ENCODE results near the gene NCF4.

The NCF4 gene

GRCh38 chr22:36819112-36819511, 41.7 kb upstream of the NCF4 start:
- no peak overlapping the region for H3K27ac ChIP-seq (ENCODE audit: low read depth, low read length)
- H2AK5ac ChIP-seq (ENCODE audit: low read length) = no peak overlapping the region
- H4K91ac ChIP-seq (ENCODE audit: low read depth, low read length) = no peak overlapping the region
- no peak overlapping the region for H3K9ac ChIP-seq (ENCODE audit: low read length)
- H3K18ac ChIP-seq (ENCODE audit: low read length) = no peak overlapping the region
- DNase-seq = no peak
- H3K4ac ChIP-seq (ENCODE audit: low read depth, low read length) = no peak overlapping the region
- peaks cover 38% of the 10 kb centered on the region for H3K27me3 ChIP-seq (ENCODE audit: insufficient read depth, low read length)
- H4K12ac ChIP-seq (ENCODE audit: low read depth, low read length) = no peak overlapping the region
- H2AFZ ChIP-seq (ENCODE audit: insufficient read depth, low read length, poor library complexity) = no peak overlapping the region
- no peak overlapping the region for H2BK5ac ChIP-seq (ENCODE audit: low read depth, low read length, poor library complexity)
- no peak overlapping the region for H3K23ac ChIP-seq (ENCODE audit: low read length)
- no peak overlapping the region for H3K14ac ChIP-seq (ENCODE audit: low read length)
- no peak overlapping the region for H3K4me2 ChIP-seq (ENCODE audit: low read length)
- no peaks in the 10 kb centered on the region for H3K79me1 ChIP-seq (ENCODE audit: low read length)
- no peaks in the 10 kb centered on the region for H3K79me2 ChIP-seq (ENCODE audit: control insufficient read depth, insufficient read depth, low read length, poor library complexity)
- no peak overlapping the region for H4K8ac ChIP-seq (ENCODE audit: low read depth, low read length)
- no CpG with 5 or more reads among the region's 9 CpGs for WGBS (ENCODE audit: extremely low coverage, insufficient coverage, insufficient read length)
- H3K4me1 ChIP-seq (ENCODE audit: control insufficient read depth in 1 of 2, insufficient read depth in 2 of 2, low read length in 2 of 2) = peaks cover 0 to 4% of the 10 kb centered on the region in 2 experiments
- no peak overlapping the region for H2BK12ac ChIP-seq (ENCODE audit: low read length)
- no peak overlapping the region for H3K4me3 ChIP-seq (ENCODE audit: low read depth, low read length)
- H3K36me3 ChIP-seq (ENCODE audit: control insufficient read depth in 1 of 2, insufficient read depth in 2 of 2, low read length in 2 of 2) = no peaks in the 10 kb centered on the region
- no peak overlapping the region for H2BK120ac ChIP-seq (ENCODE audit: insufficient read depth, low read length, poor library complexity)
- H3K9me3 ChIP-seq (ENCODE audit: insufficient read depth, low read depth, low read length) = peaks cover 5% of the 10 kb centered on the region

- Histone ChIP-seq H3K36me3 (ENCODE audit: control insufficient read depth in 1 of 2, insufficient read depth in 2 of 2, low read length in 2 of 2) (no peaks in the 10 kb centered on the region), H2AK5ac (ENCODE audit: low read length) (no peak overlapping the region), H4K12ac (ENCODE audit: low read depth, low read length) (no peak overlapping the region), H3K27ac (ENCODE audit: low read depth, low read length) (no peak overlapping the region), H3K4me2 (ENCODE audit: low read length) (no peak overlapping the region), H4K8ac (ENCODE audit: low read depth, low read length) (no peak overlapping the region), H3K27me3 (ENCODE audit: insufficient read depth, low read length) (peaks cover 7% of the 10 kb centered on the region), H3K9ac (ENCODE audit: low read length) (no peak overlapping the region), H3K14ac (ENCODE audit: low read length) (no peak overlapping the region), H3K9me3 (ENCODE audit: insufficient read depth, low read depth, low read length) (peaks cover 7% of the 10 kb centered on the region), H3K4me1 (ENCODE audit: control insufficient read depth in 1 of 2, insufficient read depth in 2 of 2, low read length in 2 of 2) (peaks cover 0 to 4% of the 10 kb centered on the region in 2 experiments), H4K91ac (ENCODE audit: low read depth, low read length) (no peak overlapping the region), H3K23ac (ENCODE audit: low read length) (no peak overlapping the region), H3K79me2 (ENCODE audit: control insufficient read depth, insufficient read depth, low read length, poor library complexity) (no peaks in the 10 kb centered on the region), H2BK5ac (ENCODE audit: low read depth, low read length, poor library complexity) (no peak overlapping the region), H2AFZ (ENCODE audit: insufficient read depth, low read length, poor library complexity) (no peak overlapping the region), H3K4ac (ENCODE audit: low read depth, low read length) (no peak overlapping the region), H2BK120ac (ENCODE audit: insufficient read depth, low read length, poor library complexity) (no peak overlapping the region), H2BK12ac (ENCODE audit: low read length) (no peak overlapping the region), H3K18ac (ENCODE audit: low read length) (no peak overlapping the region), H3K4me3 (ENCODE audit: low read depth, low read length) (no peak overlapping the region), H3K79me1 (ENCODE audit: low read length) (no peaks in the 10 kb centered on the region)
- no peak for DNase-seq
- WGBS (ENCODE audit: extremely low coverage, insufficient coverage, insufficient read length) = no CpG with 5 or more reads among the region's 6 CpGs
These were observed 38.2 kb upstream of the NCF4 start for GRCh38 chr22:36822581-36822980.

GRCh38 chr22:36823186-36823839, 37.5 kb upstream of the NCF4 start:
- Histone ChIP-seq H3K27ac (ENCODE audit: low read depth, low read length) (no peak overlapping the region), H3K79me1 (ENCODE audit: low read length) (no peaks in the 10 kb centered on the region), H3K9ac (ENCODE audit: low read length) (no peak overlapping the region), H2AFZ (ENCODE audit: insufficient read depth, low read length, poor library complexity) (no peak overlapping the region), H2AK5ac (ENCODE audit: low read length) (no peak overlapping the region), H3K4me1 (ENCODE audit: control insufficient read depth in 1 of 2, insufficient read depth in 2 of 2, low read length in 2 of 2) (peaks cover 0 to 4% of the 10 kb centered on the region in 2 experiments), H4K91ac (ENCODE audit: low read depth, low read length) (no peak overlapping the region), H4K8ac (ENCODE audit: low read depth, low read length) (no peak overlapping the region), H4K12ac (ENCODE audit: low read depth, low read length) (no peak overlapping the region), H2BK120ac (ENCODE audit: insufficient read depth, low read length, poor library complexity) (no peak overlapping the region), H3K36me3 (ENCODE audit: control insufficient read depth in 1 of 2, insufficient read depth in 2 of 2, low read length in 2 of 2) (no peaks in the 10 kb centered on the region), H3K23ac (ENCODE audit: low read length) (no peak overlapping the region), H3K4me2 (ENCODE audit: low read length) (no peak overlapping the region), H3K18ac (ENCODE audit: low read length) (no peak overlapping the region), H2BK12ac (ENCODE audit: low read length) (no peak overlapping the region), H3K79me2 (ENCODE audit: control insufficient read depth, insufficient read depth, low read length, poor library complexity) (no peaks in the 10 kb centered on the region), H2BK5ac (ENCODE audit: low read depth, low read length, poor library complexity) (no peak overlapping the region), H3K4me3 (ENCODE audit: low read depth, low read length) (no peak overlapping the region), H3K14ac (ENCODE audit: low read length) (no peak overlapping the region), H3K9me3 (ENCODE audit: insufficient read depth, low read depth, low read length) (peaks cover 4% of the 10 kb centered on the region), H3K27me3 (ENCODE audit: insufficient read depth, low read length) (no peaks in the 10 kb centered on the region), H3K4ac (ENCODE audit: low read depth, low read length) (no peak overlapping the region)
- no peak for DNase-seq
- no CpG with 5 or more reads among the region's 17 CpGs for WGBS (ENCODE audit: extremely low coverage, insufficient coverage, insufficient read length)

GRCh38 chr22:36824655-36825054, 36.2 kb upstream of the NCF4 start:
- Histone ChIP-seq H3K27ac (ENCODE audit: low read depth, low read length) (no peak overlapping the region), H2AFZ (ENCODE audit: insufficient read depth, low read length, poor library complexity) (no peak overlapping the region), H3K79me1 (ENCODE audit: low read length) (no peaks in the 10 kb centered on the region), H2BK120ac (ENCODE audit: insufficient read depth, low read length, poor library complexity) (no peak overlapping the region), H3K18ac (ENCODE audit: low read length) (no peak overlapping the region), H3K27me3 (ENCODE audit: insufficient read depth, low read length) (no peaks in the 10 kb centered on the region), H4K91ac (ENCODE audit: low read depth, low read length) (no peak overlapping the region), H3K4me1 (ENCODE audit: control insufficient read depth in 1 of 2, insufficient read depth in 2 of 2, low read length in 2 of 2) (no peaks in the 10 kb centered on the region), H3K79me2 (ENCODE audit: control insufficient read depth, insufficient read depth, low read length, poor library complexity) (no peaks in the 10 kb centered on the region), H3K4me3 (ENCODE audit: low read depth, low read length) (peak overlapping the region; percentile 55), H3K36me3 (ENCODE audit: control insufficient read depth in 1 of 2, insufficient read depth in 2 of 2, low read length in 2 of 2) (no peaks in the 10 kb centered on the region), H3K9ac (ENCODE audit: low read length) (no peak overlapping the region), H3K9me3 (ENCODE audit: insufficient read depth, low read depth, low read length) (peaks cover 3% of the 10 kb centered on the region), H3K14ac (ENCODE audit: low read length) (no peak overlapping the region), H4K12ac (ENCODE audit: low read depth, low read length) (no peak overlapping the region), H3K4ac (ENCODE audit: low read depth, low read length) (no peak overlapping the region), H3K23ac (ENCODE audit: low read length) (no peak overlapping the region), H2BK12ac (ENCODE audit: low read length) (no peak overlapping the region), H2BK5ac (ENCODE audit: low read depth, low read length, poor library complexity) (no peak overlapping the region), H4K8ac (ENCODE audit: low read depth, low read length) (no peak overlapping the region), H3K4me2 (ENCODE audit: low read length) (no peak overlapping the region), H2AK5ac (ENCODE audit: low read length) (no peak overlapping the region)
- no peak for DNase-seq
- no CpG with 5 or more reads among the region's 2 CpGs for WGBS (ENCODE audit: extremely low coverage, insufficient coverage, insufficient read length)
